Left lobe of liver (tissue), 2 donors: Measurements from ENCODE around the gene C22orf39. TPM values are rescaled to one million over a fixed set of nuclear protein-coding genes. Genes with fewer than 3 reads are reported as not detected.

ENCODE experiments used
- ATAC-seq: fragments of 200-7000 bp; cut with Tn5 transposase; one replicate; pipeline ENCODE4 v1.9.1; 2020; ENCODE audit warnings: mild to moderate bottlenecking, moderate library complexity
- DNase-seq: peaks from one replicate; pipeline ENCODE4 v3.0.0-alpha.2; 2020; ENCODE audit warnings: low spot score
- total RNA-seq: library from RNA; stranded (reverse); gene quantifications from one replicate; pipeline ENCODE4 v1.2.1, GENCODE V29; 2021
- donor health status: DM: no; HTN: no; CAD: no; lungs with moderate emphysema.
- donor health status: DM: no; HTN: yes; CAD: no.

The C22orf39 gene
- total RNA-seq, 1 donor from 2014 or later = 12.0 TPM

DNA sequence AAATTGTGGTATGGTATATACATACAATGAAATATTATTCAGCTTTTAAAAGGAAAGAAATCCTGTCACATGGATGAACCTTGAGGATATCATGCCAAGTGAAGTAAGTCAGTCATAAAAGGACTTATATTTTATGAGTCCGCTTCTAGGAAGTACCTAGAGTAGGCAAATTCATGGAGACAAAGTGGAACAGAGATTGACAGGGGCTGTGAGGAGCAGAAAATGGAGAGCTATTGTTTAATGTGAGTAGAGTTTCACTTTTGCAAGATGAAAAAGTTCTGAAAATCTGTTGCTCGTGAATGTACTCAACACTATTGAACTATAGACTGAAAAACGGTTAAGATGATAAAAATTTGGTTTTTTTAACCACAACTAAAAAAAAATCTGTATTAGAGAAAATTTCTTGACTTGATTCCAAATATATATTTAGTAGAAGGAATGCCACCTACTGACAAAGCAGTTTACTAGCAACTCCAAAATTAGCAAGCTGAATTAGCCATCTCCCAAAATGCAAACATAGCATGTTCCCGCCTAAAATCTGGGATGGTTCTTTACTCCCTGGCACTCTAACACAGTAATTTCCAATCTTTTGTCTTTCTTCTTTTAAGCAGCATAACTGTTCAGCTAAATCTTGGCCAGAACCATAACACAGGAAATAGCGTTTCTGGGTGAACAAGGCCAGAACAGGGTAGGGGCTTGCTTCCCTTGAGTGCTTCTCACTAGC lies 30.0 kb upstream of the C22orf39 start:
- no peak for ATAC-seq
- DNase-seq = no peak

DNA sequence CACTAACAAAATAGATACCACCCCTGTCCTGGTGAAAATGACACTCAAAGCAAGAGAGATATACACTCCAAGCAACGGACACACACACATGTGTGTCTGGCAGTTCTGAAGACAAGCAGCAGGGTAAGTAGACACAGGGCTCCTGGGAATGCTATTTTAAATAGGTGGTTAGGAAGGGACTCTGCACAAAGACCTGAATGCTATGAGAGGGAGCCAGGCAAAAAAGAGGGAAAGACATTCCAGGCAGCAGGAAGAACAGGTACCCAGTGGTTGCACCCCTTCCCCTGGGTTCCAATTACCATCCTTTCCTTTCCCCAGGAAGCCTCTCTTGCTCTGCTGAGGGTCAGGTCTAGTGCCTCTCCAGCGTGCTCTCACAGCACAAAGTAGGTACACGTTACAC lies 28.5 kb upstream of the C22orf39 start:
- ATAC-seq (no peak), DNase-seq (no peak)

DNA sequence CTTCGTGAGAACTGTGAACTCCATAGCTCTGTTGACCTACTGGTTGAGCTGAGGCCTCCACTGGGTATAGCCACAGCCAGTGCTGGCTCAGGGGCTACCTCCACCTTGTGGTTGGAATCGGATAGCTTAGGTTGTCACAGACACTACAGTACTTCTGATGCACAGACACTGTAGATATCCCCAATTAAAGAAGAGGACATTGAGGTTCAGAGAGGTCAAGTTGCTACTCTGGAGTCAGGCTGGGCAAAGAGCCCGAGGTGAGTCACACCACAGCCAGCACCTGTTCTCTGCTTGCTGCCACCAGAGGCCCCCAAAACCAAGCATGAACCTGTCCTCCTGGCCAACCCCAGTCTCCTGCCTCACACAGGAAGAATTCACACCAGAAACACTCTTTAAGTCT lies 26.1 kb upstream of the C22orf39 start:
- no peak for ATAC-seq
- DNase-seq = no peak

DNA sequence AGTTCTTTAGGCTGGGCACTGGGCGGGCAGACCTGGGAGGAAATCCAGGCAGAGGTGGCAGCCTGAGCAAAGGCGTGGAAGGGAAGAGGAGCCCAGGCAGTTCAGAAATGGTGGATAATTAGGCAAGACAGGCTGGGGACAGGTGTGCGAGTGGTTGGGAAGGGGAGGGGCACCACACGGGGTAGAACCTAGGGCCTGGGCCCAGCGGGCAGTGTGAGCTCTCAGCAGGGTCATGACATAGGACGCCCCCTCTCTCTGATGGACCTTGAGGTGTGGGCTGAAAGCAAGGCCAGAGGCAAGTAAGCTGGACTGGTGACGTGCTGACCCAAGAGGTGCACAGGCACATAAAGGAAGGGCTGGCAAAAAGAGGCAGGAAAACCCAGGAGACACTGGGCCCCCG lies 24.7 kb upstream of the C22orf39 start:
- DNase-seq (no peak), ATAC-seq (no peak)

DNA sequence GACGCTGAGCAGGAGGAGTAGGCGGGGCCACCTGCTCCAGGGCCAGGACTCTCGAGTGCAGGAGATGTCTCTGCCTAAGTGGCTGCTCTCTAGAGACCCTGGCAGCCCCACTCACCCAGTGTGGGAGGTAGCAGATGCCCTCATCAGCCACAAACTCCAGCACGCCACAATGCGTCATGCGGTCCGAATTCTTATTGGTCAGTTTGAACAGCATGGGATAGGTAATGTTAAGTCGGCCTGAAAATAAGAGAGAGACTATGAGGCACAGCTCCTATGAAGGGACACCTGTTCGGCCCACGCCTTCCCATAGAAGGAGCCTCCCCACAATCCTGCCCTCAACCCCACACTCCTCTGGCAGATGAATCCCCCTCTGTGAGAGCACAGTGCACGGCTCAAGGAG lies 24.1 kb upstream of the C22orf39 start:
- DNase-seq = no peak
- no peak for ATAC-seq

DNA sequence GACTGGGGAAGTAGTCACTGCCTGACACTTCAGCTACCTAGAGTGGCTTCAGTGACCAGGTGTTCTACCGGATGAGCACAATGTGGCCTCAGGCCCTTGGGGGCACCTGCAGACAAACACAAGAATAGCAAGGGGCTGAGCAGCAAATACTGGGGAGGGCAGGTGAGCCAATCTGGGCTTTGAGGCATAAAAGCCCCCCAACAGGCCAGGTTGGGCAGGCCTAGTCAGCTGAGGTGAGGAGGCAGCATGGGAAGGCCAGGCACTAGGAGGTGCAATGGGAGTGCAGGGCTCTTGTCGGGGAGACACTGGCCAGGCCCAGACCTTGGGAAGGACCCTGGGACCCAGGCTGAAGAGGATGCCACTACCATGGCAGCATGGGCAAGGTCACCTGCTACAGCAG lies 22.5 kb upstream of the C22orf39 start:
- no peak for ATAC-seq
- DNase-seq = no peak

DNA sequence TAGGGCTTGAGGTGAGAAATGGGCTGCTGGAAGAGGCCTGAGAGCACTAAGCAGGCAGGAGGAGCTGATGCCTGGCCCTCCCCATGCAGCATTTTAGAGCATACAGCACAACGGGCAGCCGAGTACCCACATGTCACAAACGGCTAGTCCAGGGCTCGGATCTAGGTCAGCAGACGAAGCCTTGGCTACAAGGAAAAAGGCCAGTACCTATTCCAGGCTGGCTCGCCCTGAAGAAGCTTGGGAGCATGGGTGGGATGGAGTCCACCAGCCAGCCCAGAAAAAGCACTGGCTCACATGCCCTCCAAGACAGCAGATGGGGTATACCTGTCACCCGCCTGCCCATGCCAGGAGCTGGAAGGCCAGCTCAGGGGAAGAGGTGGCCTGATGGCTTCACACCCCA lies 21.9 kb upstream of the C22orf39 start:
- DNase-seq = no peak
- ATAC-seq = no peak

DNA sequence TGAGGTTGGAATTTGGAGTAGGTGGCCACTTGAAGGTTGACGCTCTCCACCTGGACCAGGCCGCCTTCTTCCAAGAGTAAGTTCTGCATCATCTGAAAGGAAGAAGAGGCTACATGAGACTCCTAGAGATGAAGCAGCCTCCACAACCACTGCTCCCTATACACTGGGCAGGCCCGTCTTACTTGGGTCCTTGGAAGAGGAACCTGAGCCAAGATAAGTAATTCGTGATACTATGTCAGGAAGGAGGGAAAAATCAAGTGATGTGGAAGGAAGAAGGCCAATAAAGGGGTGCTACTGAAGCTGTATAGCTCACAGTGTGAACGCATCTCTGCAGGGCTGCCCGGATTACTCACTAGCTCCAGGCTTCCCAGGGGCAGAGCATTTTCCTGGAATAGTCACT lies 20.4 kb upstream of the C22orf39 start:
- ATAC-seq = no peak
- DNase-seq = no peak

DNA sequence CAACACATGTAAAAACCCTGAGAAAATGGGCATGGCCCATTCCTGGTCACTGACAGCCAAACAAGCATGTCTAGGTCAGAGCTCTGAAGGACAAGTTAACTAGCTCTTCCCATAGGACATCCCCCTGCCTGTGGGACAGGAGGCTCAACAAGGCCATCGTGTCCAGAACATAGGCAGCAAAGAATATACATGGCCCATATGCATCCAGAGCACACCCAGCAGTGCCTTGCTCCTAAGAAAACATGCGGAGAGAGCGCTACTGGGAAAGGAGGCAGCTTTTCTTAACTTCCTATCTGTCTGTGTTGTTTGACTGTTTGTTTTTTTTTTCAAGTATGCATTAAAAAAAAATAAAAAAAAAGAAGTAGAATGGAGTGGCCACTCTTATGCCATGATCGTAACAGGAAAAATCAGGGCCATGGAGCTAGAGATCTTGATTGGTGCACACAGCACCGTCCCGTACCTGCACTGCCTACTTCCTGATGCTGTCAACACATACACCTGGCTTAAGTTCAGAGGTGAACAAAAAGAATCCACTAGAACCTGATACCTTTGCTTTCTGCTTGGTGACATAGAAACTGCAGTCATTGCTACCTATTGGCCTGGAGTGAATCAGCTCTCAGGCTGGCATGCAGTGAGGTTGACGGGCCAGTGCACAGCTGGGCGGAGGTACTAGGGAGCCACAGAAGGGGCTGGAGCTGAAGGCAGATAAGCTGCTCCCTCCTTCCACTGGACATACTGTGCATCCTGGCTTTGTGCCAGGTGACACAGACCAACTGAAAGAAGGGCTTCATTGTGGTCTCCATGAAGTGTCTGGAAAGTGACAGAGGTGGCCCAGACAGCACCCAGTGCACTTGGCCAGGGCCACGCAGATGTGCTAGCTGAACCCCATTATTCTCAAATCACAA lies 19.6 kb upstream of the C22orf39 start:
- DNase-seq (no peak), ATAC-seq (no peak)

DNA sequence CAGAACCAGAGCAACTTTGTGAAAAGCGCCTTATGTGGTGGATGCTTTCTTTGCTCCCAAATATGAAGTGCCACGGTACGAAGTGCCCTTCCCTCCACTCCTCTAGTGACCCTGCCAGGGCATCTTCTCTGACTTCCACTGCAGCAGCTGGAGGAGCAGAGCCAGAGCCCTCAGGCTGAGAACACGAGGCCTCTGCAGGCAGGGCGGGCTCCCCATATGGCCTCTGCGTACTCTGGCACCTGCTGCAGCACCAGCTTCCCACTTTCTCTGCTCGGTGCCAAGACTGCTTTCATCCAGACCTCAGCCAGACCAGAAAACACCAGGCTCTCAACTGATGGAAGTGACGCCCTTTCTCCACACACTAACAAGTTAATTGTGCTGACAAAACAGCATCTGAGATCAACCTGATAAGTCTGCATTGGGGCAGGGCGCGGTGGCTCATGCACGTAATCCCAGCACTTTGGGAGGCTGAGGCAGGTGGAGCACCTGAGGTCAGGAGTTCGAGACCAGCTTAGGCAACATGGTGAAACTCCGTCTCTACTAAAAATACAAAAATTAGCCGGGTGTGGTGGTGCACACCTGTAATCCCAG lies 18.7 kb upstream of the C22orf39 start:
- ATAC-seq = no peak
- DNase-seq = no peak

DNA sequence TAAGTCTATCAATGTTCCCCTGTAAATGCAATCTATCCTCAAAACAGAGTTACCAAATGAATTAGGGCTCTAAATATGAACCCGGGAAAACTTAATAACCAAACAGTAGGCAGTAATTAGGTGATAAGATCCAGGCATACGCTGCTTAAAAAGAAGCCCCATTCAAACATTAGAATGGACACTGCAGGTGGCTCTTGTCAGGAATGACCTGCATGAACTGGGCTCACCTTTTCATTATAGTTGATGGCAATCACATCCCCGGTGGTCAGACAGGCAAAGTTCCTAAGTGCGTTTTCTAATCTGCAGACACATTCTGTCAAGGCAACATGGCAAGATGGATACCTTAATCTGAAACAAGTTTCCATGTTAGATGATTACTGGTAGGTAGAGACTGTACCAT lies 17.5 kb upstream of the C22orf39 start:
- DNase-seq (no peak), ATAC-seq (no peak)

DNA sequence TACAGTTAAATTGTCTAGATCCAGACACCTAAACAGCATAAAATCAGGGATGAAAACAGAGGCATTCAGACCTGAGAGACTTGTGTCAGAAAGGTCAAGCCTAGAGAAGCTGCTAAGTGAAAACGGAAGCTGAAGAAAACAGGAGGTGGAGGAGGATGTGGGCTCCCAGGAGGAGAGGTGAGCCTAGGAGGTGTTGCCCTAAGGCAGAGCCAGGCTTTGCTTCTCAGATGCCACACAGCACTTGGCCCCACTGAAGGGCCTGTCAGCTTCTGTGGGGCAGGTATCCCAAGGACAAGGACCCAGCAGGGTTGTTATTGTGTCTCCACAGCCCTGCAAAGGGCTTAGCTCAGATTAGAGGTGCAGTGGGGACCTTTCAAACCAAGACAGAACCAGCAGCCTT lies 17.0 kb upstream of the C22orf39 start:
- ATAC-seq (no peak), DNase-seq (no peak)

DNA sequence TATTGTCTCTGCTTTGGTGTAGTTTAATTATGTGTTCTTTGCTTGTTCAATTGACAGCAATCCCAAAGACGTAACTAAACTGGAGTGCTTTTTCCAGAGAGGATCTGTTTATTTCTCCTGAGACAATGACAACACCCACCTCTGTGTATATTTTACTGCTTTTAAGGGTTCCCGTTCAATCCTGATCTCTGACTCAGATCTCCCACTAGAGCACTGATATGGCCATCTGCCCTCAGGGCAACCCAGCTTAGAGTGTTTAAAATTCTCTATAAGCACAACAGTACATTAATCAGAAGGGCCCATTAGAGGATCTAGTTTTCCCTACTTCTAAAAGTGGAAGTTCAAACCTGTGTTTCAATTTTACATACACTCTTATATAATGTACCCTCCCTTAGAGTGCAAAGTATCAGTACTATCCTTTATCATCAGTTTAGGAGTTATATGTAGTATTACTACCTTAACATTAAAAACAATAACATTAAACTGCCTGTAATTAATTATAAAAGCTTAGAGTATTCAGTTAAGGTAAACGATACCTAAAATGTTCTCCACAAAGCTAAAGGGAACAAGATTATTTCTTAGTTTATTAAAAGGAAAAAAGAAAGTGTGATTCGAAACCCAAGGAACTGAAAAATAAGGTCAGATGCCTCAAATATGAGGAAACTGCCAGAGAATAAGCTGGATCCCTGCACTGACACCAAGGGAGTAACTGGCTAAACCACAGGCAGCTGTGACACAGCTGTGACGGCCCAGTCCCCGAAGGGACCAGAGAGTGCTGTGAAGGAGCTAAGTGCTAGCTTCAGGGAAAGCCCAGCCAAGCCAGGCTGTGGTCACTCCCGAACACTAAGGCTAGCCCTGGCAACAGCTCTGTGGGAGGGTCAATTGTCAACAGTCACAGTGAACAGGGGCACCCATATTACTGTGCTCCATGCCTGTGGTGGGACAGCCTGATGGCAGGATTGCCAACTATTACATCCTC lies 16.3 kb upstream of the C22orf39 start:
- no peak for ATAC-seq
- no peak for DNase-seq

DNA sequence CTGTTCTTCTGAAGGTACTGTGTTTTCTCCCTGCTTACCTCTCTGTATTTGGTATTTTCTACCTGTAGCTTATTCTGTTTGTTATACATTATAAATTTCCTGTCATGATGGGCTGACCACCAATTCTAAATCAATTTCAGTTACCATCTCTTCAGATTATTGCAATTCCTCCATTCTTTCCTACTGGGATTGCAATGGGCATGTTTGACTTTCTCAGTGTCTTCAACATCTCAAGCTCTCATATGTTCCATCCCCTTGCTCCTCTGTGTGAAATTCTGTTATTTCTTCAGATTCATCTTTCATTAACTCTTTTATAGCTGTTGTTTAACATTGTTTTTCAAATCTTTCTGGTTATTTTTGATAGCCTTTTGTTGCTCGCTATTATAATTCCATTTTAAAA lies 15.5 kb upstream of the C22orf39 start:
- ATAC-seq = no peak

DNA sequence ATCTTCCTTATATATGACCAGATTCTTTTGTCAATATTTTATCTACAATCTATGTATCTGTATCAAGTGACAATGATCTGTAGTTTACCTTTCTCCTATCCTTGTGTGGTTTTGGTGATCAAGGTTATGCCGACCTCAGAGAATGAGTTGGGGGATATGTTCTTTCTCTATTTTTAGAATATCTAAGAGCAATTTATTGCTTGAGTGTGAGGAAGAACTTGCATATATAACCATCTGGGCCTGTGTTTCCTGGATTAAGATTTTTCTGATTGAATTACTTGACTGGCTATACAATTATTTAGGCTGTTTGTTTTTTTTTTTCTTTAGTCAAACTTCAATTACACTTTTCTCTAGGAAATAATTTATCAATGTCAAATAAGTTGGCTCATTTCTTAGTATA lies 14.0 kb upstream of the C22orf39 start:
- DNase-seq (no peak), ATAC-seq (no peak)

More for the DNA sequence above, 15.5 kb upstream of the C22orf39 start:
- DNase-seq = no peak

DNA sequence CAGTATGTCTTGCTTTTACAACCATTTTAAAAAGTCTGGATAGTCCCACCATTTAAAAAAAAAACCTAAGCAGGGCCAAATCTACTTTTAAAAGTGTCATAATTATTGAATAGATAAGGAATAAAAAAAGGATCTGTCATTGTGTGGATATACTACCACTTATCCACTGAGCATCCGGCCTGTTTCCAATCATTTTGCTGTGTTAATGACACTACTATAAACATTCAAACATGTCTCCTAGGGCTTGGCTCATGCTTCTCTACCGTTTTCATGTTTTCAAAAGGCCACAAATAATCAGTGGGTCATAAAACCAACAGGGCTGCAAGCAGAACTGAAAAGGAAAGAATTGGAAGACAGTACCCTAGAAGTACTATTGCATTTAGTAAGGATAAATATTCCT lies 12.5 kb upstream of the C22orf39 start:
- DNase-seq = no peak
- ATAC-seq = no peak

DNA sequence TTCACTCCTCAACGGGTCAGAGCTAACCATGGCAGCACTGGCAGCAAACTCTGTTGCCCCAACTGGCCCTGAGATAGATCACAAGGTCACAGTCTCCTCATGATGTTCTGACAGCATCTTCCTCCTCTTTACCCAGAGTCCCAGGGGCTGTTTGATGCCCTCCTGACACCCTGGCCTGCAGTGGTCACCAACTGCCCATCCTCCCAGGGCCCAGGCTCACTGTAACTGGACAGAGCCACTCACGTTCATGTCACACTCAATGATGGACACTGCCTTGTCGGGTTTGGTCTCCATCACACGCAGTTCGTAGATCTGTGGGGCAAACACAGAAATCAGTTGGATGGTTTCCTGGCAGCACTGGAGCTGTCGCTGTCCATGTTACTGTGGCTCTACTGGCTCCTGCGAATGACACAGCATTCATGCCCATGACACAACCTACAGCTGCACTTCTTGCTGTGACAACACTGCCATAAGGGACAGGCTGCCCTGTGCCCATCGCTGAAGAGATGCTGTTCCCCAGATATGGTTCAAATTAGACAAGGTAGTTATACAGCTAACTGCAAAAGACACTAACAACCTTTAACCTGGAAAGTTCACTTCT lies 10.4 kb upstream of the C22orf39 start:
- DNase-seq (no peak), ATAC-seq (no peak)

DNA sequence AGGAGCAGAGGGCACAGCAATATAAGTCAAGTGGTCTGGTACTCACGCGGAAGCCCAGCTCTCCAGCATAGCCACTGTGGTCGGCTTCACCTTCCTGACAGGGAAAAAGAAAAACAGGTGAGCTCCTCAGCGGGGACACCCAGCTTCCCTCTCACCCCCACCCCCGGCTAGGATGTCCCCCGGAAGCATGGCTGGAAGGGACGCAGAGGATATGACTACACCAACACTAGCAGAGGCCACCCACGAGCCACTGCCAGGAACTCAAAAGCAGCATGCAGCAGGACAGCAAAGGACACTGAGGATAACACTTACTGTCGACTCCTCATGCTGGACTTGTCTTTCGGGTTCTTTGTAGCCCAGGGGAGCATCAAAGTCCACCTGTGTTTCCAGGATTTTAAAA lies 9.0 kb upstream of the C22orf39 start:
- DNase-seq (no peak), ATAC-seq (no peak)

DNA sequence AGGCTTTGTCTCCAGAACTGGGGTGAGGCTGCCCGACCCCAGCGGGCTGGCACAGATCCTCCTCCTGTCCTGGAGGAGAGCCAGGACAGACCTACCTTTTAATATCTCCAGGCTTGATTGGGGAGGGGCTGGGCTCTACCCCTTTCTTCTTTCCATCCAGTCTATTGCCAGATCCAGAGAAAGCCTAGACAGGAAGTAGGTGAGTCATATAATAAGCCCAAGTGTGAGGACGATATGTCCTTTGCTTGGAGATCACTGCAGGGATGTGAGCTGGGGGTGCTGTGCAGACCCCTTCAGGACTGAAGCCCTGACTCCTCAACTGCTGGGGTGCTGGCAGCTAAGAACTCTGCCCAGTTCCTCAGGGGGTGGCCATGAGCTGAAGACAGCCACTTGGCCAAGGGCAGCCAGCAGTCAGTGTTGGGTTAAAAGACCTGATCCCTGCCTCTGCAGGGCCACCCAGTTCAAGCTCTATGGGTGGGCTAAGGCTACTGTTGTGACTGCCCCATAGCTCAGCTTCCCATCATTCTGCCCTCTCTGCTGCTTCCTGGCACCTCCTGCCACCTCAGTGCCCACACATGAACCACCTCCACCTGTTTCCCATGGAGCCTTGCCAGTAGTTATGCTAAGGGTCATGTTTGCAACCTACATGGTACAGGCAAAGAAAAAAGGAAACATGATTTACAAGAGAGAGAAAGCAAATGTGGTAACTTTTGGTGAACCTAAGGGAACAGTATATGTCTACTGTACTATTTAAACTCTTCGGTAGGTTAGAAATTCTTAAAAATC lies 8.3 kb upstream of the C22orf39 start:
- DNase-seq (no peak), ATAC-seq (peak; percentile 16)

DNA sequence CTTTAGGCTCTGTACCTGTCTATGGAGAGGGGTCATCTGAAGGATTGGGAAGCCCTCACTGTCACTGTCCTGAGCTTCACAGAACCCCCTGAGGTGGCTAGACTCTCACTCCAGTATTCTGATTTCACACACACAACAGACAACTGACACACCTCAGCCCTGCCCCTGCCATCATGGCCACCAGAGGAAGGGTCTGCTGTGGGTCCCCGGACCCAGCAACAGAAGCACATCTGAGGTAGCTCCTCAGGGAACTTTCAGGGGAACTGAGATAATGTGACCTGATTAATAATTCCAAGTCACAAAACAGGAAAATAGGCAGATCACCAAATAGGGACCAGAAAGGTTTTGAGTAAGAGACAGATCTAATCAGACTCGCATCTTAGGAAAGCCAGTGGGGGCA lies 7.5 kb upstream of the C22orf39 start:
- ATAC-seq = no peak
- no peak for DNase-seq
